ENCODE data around the gene RPS8. TPM values are rescaled to one million over a fixed set of nuclear protein-coding genes. Genes with fewer than 3 reads are reported as not detected.

RPS8 gene
- total and polyA plus RNA-seq, 2 of the 8 experiments (the other 6 are each of a cell fraction or from before 2014, with no cell fraction given), result 2,261 to 2,407 TPM

GRCh38 chr1:44759077-44759476 lies 16.3 kb upstream of the RPS8 start (continued):
- TF ChIP-seq CTCF (IDR thresholded peaks at IDR 0.05; ENCODE audit: control extremely low read depth in 1 of 3, insufficient read depth in 1 of 3, low read depth in 1 of 3, low read length in 3 of 3), result no peak
- no peak for TF ChIP-seq E2F6 (IDR thresholded peaks at IDR 0.05)
- TF ChIP-seq JUN (IDR thresholded peaks at IDR 0.05; ENCODE audit: low read depth, low read length), result no peak
- no peak for TF ChIP-seq RBBP5 (IDR thresholded peaks at IDR 0.05; ENCODE audit: borderline replicate concordance, low read depth, low read length)
- no peak for TF ChIP-seq MAX (IDR thresholded peaks at IDR 0.05)
